ENCODE measurements around the gene PHACTR2. TPM values are rescaled to one million over a fixed set of nuclear protein-coding genes. Genes with fewer than 3 reads are reported as not detected.
"Not testable (repeated sequence)": the region's sequence is repeated elsewhere in the genome, so short reads cannot be mapped to it uniquely, and the experiment has no call there.

PHACTR2 gene
- total RNA-seq, 1 experiment from 2014 or later = 9.9 TPM

DNA sequence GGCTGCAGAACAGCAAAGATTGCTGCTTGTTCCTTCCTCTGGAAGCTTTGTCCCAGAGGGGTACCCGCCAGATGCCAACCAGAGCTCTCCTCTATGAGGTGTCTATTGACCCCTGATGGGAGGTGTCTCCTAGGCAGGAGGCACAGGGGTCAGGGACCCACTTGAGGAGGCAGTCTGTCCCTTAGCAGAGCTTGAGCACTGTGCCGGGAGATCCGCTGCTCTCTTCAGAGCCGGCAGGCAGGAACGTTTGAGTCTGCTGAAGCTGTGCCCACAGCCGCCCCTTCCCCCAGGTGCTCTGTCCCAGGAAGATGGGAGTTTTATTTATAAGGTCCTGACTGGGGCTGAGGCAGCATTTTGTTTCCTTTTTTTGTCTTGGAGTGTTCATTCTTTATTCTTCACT, 179.0 kb downstream of the PHACTR2 start:
- DNase-seq (ENCODE audit: low read depth, low spot score); in situ Hi-C loops (cut with HindIII; ENCODE audit: low pct_unique_long_range_greater_than_20kb, low sequenced_read_pairs): not testable (repeated sequence)

DNA sequence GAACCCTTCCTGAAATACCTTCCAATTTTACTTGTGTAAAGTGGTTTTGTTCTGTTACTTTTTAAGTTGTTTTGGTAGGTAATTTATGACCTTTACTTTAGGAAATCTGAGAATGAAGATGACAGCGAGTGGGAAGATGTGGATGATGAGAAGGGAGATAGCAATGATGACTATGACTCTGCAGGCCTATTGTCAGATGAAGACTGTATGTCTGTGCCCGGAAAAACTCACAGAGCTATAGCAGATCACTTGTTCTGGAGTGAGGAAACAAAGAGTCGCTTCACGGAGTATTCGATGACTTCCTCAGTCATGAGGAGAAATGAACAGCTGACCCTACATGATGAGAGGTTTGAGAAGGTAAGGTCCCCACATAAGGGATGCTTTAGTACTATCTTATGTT, 179.9 kb downstream of the PHACTR2 start:
- in situ Hi-C loops (cut with HindIII; ENCODE audit: low pct_unique_long_range_greater_than_20kb, low sequenced_read_pairs) = no loop called here
- no peak for DNase-seq (ENCODE audit: low read depth, low spot score)

DNA sequence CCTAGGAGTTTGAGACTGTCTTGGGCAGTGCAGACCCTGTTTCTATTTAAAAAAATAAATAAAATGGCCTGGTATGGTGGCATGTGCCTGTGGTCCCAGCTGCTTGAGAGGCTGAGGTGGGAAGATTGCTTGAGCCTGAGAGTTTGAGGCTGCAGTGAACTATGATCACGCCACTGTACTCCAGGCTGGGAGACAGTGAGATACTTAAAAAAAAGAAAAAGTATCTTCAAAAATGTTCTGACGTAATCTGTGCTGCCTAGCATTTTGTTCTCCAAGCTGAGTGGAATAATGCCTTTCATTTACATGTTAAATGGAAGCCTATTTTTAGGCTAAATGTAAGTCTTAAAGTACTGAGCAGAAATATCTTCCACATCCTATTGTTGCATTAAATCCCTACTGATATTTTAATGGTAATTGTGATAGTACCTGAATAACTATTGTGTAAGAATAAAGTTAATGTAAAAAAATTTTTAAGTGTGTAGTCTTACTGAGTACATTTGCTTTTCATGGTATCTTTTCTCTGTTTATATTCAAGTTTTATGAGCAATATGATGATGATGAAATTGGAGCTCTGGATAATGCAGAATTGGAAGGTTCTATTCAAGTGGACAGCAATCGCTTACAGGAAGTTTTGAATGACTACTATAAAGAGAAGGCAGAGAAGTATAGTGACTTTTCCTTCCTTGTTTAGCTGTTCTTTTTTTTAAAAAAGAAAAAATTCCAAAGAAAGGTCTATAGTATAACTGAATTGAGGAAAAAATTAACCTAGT, 182.3 kb downstream of the PHACTR2 start:
- DNase-seq (ENCODE audit: low read depth, low spot score) = no peak
- in situ Hi-C loops (cut with HindIII; ENCODE audit: low pct_unique_long_range_greater_than_20kb, low sequenced_read_pairs) = no loop called here

DNA sequence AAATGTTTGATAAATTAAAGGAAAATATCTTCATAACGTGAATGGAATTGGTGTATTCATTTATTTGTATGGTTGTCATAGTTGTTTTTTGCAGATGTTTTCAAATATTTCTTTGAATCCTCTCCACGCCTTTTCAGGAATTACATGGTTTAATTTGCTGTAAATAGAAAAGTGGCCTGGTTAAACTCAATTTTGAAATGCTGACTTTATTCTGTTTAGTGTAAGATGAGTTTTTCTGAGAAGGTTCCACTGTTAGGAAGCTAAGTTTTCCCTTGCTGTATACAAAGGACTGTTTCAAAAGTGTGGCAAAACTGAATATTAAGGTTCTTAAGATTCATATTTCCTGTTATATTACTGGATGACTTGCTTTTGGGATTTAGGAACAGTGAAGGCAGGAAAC, 186.0 kb downstream of the PHACTR2 start:
- no peak for DNase-seq (ENCODE audit: low read depth, low spot score)
- in situ Hi-C loops (cut with HindIII; ENCODE audit: low pct_unique_long_range_greater_than_20kb, low sequenced_read_pairs) = no loop called here

DNA sequence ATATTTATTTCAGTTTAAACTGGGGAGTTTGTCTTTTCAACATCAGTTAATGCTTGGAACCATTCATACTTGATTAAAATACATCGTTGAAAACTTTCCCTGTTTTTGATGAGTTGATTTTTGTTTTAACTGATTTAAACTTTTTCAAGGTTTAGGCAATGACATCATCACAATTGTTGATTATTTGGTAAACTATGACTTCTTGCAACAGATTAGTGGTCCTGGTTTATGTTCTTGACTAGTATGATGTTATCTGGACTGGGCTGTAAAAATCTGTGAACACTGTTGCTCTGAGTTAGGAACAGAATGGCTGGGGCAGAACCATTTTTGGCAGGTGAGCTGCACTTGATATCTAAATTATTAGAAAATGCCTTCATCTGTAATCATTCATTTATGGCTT, 186.5 kb downstream of the PHACTR2 start, which contains the start of gene ZC2HC1B:
Gene ZC2HC1B (plus strand): TSS at position 241 of the 400 bp plus-strand sequence. CDS start 66 bp downstream, at position 307.
- in situ Hi-C loops (cut with HindIII; ENCODE audit: low pct_unique_long_range_greater_than_20kb, low sequenced_read_pairs) = no loop called here
- DNase-seq (ENCODE audit: low read depth, low spot score) = no peak

DNA sequence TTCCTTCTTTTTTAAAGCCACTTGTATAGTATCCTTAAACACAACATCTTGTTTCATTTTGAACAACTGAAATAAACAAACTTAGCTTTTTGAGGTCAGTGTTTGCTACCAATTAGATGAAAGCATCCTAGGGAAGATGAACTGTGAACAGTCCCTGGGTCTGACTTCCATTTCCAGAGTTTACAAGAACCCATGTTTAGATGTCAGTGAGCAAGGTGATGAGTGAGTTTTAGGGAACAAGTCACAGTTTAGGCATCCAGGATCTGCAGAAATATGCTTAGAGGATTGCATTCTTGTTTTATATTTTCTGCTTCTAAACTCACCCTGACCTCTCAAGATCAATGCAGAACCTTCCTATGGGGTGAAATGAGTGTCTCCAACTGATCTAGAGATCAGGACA, 189.5 kb downstream of the PHACTR2 start:
- no peak for DNase-seq (ENCODE audit: low read depth, low spot score)
- in situ Hi-C loops (cut with HindIII; ENCODE audit: low pct_unique_long_range_greater_than_20kb, low sequenced_read_pairs) = no loop called here

DNA sequence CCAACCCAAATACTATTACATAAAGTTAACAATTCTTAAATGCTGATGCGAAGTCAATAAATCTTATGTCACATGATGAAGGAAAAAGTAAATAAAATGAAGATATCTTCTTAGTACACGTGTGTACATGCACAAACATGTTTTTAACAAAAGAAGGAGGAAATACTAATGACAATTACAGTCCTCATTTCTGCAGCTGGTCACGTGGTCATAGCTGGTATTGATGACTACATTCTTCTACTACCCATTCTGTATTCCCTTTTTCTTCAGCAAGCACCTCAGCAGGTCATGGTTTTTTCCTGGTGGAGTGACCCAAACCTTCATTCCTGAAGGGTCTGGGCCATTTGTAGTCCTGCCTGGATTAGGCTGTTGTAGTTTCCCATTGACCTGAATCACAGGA, 191.0 kb downstream of the PHACTR2 start:
- in situ Hi-C loops (cut with HindIII; ENCODE audit: low pct_unique_long_range_greater_than_20kb, low sequenced_read_pairs); DNase-seq (ENCODE audit: low read depth, low spot score): not testable (repeated sequence)

DNA sequence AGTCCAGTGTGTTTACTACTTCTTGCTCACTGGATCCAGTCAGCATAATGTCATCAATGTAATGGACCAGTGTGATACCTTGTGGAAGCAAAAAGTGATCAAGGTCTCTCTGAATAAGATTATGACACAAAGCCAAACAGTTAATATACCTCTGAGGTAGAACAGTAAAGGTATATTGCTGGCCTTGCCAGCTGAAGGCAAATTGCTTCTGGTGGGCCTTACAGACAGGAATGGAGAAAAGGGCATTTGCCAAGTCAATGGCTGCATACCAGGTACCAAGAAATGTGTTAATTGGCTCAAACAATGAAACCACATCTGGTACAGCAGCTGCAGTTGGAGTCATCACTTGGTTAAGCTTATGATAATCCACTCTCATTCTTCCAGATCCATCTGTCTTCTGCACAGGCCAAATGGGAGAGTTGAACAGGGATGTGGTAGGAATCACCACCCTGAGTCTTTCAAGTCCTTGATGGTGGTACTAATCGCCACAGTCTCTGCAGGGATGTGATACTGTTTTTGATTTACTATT, 193.5 kb downstream of the PHACTR2 start:
- DNase-seq (ENCODE audit: low read depth, low spot score); in situ Hi-C loops (cut with HindIII; ENCODE audit: low pct_unique_long_range_greater_than_20kb, low sequenced_read_pairs): not testable (repeated sequence)

DNA sequence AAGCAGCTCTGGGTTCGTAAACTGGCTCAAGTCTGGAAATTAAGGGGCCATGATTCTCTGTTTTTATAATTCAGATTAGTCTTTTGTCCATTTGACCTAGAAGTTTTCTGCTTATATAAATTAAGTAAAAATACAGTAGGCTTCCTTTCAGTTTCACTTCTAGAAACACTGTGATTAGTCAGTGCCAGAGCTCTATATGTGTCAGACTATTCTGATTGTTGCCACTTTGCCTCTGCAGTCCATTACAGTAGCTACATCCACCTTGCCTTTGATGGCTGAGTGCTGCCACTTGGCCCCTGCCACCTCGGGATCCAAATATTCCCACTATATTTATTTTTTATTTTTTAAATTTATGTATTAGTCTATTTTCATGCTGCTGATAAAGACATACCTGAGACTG, 194.4 kb downstream of the PHACTR2 start:
- DNase-seq (ENCODE audit: low read depth, low spot score) = no peak
- in situ Hi-C loops (cut with HindIII; ENCODE audit: low pct_unique_long_range_greater_than_20kb, low sequenced_read_pairs) = no loop called here

DNA sequence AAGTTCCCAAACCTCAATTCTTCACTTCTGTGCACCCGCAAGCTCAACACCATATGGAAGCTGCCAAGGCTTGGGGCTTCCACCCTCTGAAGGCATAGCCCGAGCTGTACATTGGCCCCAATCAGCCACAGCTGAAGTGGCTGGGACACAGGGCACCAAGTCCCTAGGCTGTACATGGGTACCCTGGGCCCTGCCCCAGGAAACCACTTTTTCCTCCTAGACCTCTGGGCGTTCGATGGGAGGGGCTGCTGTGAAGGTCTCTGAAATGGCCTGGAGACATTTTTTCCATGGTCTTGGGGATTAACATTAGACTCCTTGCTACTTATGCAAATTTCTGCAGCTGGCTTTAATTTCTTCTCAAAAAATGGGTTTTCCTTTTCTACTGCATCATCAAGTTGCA, 195.8 kb downstream of the PHACTR2 start:
- DNase-seq (ENCODE audit: low read depth, low spot score); in situ Hi-C loops (cut with HindIII; ENCODE audit: low pct_unique_long_range_greater_than_20kb, low sequenced_read_pairs): not testable (repeated sequence)

DNA sequence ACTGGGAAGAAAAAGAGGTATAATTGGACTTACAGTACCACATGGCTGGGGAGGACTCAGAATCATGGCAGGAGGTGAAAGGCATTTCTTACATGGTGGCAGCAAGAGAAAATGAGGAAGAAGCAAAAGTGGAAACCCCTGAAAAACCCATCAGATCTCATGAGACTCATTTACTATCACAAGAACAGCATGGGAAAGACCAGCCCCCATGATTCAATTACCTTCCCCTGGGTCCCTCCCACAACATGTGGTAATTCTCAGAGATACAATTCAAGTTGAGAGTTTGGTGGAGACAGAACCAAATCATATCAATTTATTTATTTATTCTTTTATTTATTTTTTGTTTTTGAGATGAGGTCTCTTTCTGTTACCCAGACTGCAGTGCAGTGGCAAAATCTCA, 196.7 kb downstream of the PHACTR2 start:
- DNase-seq (ENCODE audit: low read depth, low spot score); in situ Hi-C loops (cut with HindIII; ENCODE audit: low pct_unique_long_range_greater_than_20kb, low sequenced_read_pairs): not testable (repeated sequence)

DNA sequence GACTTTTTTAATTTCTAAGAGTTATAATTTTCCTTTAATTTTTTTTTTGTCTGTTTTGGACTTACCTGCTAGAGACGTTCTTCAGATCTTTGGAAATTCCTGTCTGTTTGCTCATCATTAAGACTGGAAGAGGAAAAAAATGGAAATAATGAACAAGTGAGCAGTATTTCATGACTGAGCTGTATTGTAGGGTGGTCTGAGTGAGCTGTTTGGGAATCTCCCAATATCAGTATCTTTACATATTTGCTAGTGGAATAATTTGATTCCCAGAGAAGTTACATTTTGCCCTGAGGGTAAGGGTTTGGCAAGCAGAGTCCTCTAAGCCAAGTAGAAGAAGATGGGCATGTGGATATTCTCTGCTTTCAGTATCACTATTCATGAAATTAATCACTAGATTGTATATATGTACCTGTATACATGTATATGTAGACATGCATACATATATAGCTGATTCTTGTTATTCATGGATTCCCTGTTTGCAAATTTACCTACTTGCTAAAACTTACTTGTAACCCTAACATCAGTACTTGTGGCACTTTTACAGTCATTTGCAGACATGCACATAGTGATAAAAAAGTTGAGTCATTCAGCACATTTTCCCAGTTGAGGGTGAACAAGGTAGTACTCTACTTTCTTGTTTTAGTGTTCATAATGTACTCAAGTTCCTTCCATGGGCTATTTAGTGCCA, 200.0 kb downstream of the PHACTR2 start:
- in situ Hi-C loops (cut with HindIII; ENCODE audit: low pct_unique_long_range_greater_than_20kb, low sequenced_read_pairs) = no loop called here
- no peak for DNase-seq (ENCODE audit: low read depth, low spot score)

DNA sequence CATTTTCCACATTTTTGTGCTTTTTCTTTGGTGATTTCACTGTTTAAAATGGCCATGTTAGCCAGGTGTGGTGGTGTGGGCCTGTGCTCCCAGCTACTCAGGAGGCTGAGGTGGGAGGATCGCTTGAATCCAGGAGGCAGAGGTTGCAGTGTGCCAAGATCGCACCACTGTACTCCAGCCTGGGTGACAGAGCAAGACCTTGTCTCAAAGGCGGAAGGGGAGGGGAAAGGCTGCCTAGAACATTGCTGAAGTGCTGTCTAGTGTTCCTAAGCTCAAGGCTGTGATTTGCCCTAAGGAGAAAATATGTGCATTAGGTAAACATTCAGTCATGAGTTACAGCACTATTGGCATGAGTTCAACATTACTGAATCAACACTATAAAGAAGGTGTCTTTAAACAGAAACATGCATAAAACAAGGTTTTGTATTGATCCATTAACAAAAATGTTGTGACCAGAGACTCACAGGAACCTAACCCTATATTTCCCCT, 200.6 kb downstream of the PHACTR2 start:
- no peak for DNase-seq (ENCODE audit: low read depth, low spot score)

DNA sequence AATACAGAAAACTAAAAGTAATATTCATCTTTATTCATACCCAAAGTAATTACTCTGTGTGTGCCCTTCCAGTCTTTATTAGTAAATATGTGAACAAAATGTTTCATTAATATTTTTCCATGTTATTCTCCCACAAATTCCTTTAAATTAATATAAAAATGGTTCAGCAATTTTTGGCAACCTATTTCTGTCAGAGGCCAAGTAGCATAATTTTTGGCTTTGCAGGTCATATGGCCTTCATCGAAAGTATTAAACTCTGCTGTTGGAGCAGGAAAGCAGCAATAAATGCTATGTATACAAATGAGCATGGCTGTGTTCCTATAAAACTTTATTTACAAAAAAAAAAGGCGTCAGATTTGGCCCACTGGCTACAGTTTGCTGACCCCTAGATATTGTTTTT, 202.6 kb downstream of the PHACTR2 start:
- in situ Hi-C loops (cut with HindIII; ENCODE audit: low pct_unique_long_range_greater_than_20kb, low sequenced_read_pairs) = no loop called here
- no peak for DNase-seq (ENCODE audit: low read depth, low spot score)

More for the DNA sequence above, 200.6 kb downstream of the PHACTR2 start:
- in situ Hi-C loops (cut with HindIII; ENCODE audit: low pct_unique_long_range_greater_than_20kb, low sequenced_read_pairs) = no loop called here

Small RNAs within 50 kb of the gene (small RNA-seq; reads per million reads assigned to genes)
- 0 reads per million in 2 experiments for gene ZC2HC1B

Other genes starting within 250 kb of the PHACTR2 start
- 7.0 and 11.2 TPM in 2 replicates for gene ADAT2, start 227.3 kb upstream of the PHACTR2 start, total RNA-seq (2014; rRNA removed; shearing (Covaris generic))
- 13.0 and 17.5 TPM in 2 replicates for gene PEX3, start 227.2 kb upstream of the PHACTR2 start, total RNA-seq (2014; rRNA removed; shearing (Covaris generic))
- 42.1 and 44.7 TPM in 2 replicates for gene FUCA2, start 166.2 kb upstream of the PHACTR2 start, total RNA-seq (2014; rRNA removed; shearing (Covaris generic))
- 33.2 and 37.4 TPM in 2 replicates for gene LTV1, start 165.4 kb downstream of the PHACTR2 start, total RNA-seq (2014; rRNA removed; shearing (Covaris generic))
- not detected in 2 replicates for gene ZC2HC1B, start 186.5 kb downstream of the PHACTR2 start, total RNA-seq (2014; rRNA removed; shearing (Covaris generic))

All from SK-MEL-5 (cell line).